Pancreas (tissue), 10 donors: ENCODE measurements around the gene EFCAB14. TPM values are rescaled to one million over a fixed set of nuclear protein-coding genes. Genes with fewer than 3 reads are reported as not detected.
A peak's percentile ranks its signal among the peaks of the same experiment; 100 is the strongest.

Source experiments
- ATAC-seq, 4 donors: fragments of 200-7000 bp; cut with Tn5 transposase; one replicate each; pipeline versions ENCODE4 v1.8.0 to v1.9.1; 2020; ENCODE audit warnings: mild to moderate bottlenecking in 4 of 4, moderate library complexity in 4 of 4
- DNase-seq, 6 donors: peaks; one replicate each; pipeline ENCODE4 v3.0.0-alpha.2; 2020
- FAIRE-seq: peaks from 2 replicates; lab custom pipeline; 2012; peaks lifted over from hg19 to GRCh38; lab: Jason Lieb, UNC
- H3K27ac ChIP-seq, 4 donors: fragments of 200-600 bp; sonication (generic); 1 replicate in 3 of 4; 2 replicates in 1 of 4; pipeline versions ENCODE4 v1.5.0 to v1.8.0; 2020
- H3K27me3 ChIP-seq, 4 donors: fragments of 200-600 bp; one replicate each; pipeline ENCODE4 v1.8.0; 2021
- H3K36me3 ChIP-seq, 3 donors: fragments of 200-600 bp; sonication (generic) in 1 of 3; one replicate each; pipeline versions ENCODE4 v1.5.0 to v1.8.0; 2020 to 2021
- H3K4me1 ChIP-seq, 3 donors: fragments of 200-600 bp; one replicate each; pipeline ENCODE4 v1.8.0; 2021
- H3K4me3 ChIP-seq, 4 donors: fragments of 200-600 bp; sonication (generic) in 2 of 4; one replicate each; pipeline versions ENCODE4 v1.5.0 to v1.8.0; 2020 to 2021
- H3K9me3 ChIP-seq, 4 donors: fragments of 200-600 bp; one replicate each; pipeline ENCODE4 v1.8.0; 2021
- CTCF ChIP-seq, 4 donors: fragments of 200-600 bp; sonication (generic) in 3 of 4; IDR thresholded peaks; one replicate each; pipeline versions ENCODE4 v1.5.0 to v1.8.0; 2021; ENCODE audit warnings: antibody characterized with exemption in 4 of 4
- WGBS, 2 donors: extraction: QIAGEN DNeasy Blood & Tissue Kit; methylation state at CpG; one replicate each; pipeline ENCODE4 v1.1.7; 2013; 5-methylcytosine and 5-hydroxymethylcytosine counted together
- intact Hi-C, 3 donors: fragments of 100-400 bp; cut with DNase I; formaldehyde crosslinking; loops; one replicate each; pipeline versions ENCODE4 v1.11.1 to v1.14.2; 2022
- polyA plus RNA-seq, 2 donors: library from polyadenylated mRNA; stranded (reverse); fragments of 200-250 nt; gene quantifications; one replicate each; pipeline ENCODE4 v1.2.3, GENCODE V29; 2013
- total RNA-seq, 6 donors: library from RNA; stranded (reverse); fragmentation: NEBNext Ultra II Directional in 4 of 6; extraction: Animal tissue kit (Norgen Biotek cat#: 25700) in 4 of 6; gene quantifications; one replicate each; pipeline versions ENCODE4 v1.2.1 to v1.2.4, GENCODE V29; 2021 to 2023
- donor health status: healthy with polysubstance abuse.
- donor health status: DM: no; HTN: no; CAD: no; lungs with moderate emphysema.
- donor health status: DM: no; HTN: no; CAD: no.
- donor health status: control.
- donor health status: control.
- donor health status: Bipolar disorder and iron deficiency.
- donor health status: DM: yes; HTN: yes; CAD: no.
- donor health status: DM: no; HTN: no; CAD: no.
- donor health status: DM: no; HTN: no; CAD: no.
- donor health status: DM: yes; HTN: yes; CAD: no.

Gene EFCAB14
- total and polyA plus RNA-seq, 8 donors, result 8.4 to 55.2 (median 28.7) TPM

GRCh38 chr1:46761740-46762139, 42.8 kb upstream of the EFCAB14 start:
- no peak overlapping the region for H3K27ac ChIP-seq
- DNase-seq, result no peak
- FAIRE-seq, result no peak
- H3K9me3 ChIP-seq, result no peaks in the 10 kb centered on the region
- no peak overlapping the region for H3K4me3 ChIP-seq
- no peaks in the 10 kb centered on the region for H3K36me3 ChIP-seq
- no peak for ATAC-seq
- H3K27me3 ChIP-seq, result no peaks in the 10 kb centered on the region
- intact Hi-C loops, result no loop called here
- peaks cover 7 to 15% (median 10%) of the 10 kb centered on the region in 3 donors for H3K4me1 ChIP-seq
- no peak for TF ChIP-seq CTCF (IDR thresholded peaks at IDR 0.05)

- no peak for DNase-seq
- intact Hi-C loops, result no loop called here
- TF ChIP-seq CTCF (IDR thresholded peaks at IDR 0.05), result no peak
- Histone ChIP-seq H3K4me3 (no peak overlapping the region), H3K27me3 (no peaks in the 10 kb centered on the region), H3K36me3 (no peaks in the 10 kb centered on the region), H3K27ac (no peak overlapping the region), H3K9me3 (no peaks in the 10 kb centered on the region), H3K4me1 (peaks cover 7 to 15% (median 10%) of the 10 kb centered on the region in 3 donors)
- FAIRE-seq, result no peak
- no peak for ATAC-seq
- 78 to 80% methylated on average over 2 of the region's 2 CpGs for WGBS, 2 donors
Measured at GRCh38 chr1:46760558-46761166, 41.7 kb upstream of the EFCAB14 start.

GRCh38 chr1:46757956-46758528, 39.1 kb upstream of the EFCAB14 start:
- ATAC-seq, result no peak
- no peaks in the 10 kb centered on the region for H3K9me3 ChIP-seq
- peak overlapping the region; percentile 35 to 74 (median 54) for H3K27ac ChIP-seq
- H3K4me1 ChIP-seq, result peaks cover 7 to 15% (median 10%) of the 10 kb centered on the region in 3 donors
- DNase-seq, result no peak
- no peak for TF ChIP-seq CTCF (IDR thresholded peaks at IDR 0.05)
- H3K4me3 ChIP-seq, result no peak overlapping the region
- H3K36me3 ChIP-seq, result no peaks in the 10 kb centered on the region
- H3K27me3 ChIP-seq, result no peaks in the 10 kb centered on the region
- FAIRE-seq, result no peak
- intact Hi-C loops, result no loop called here

GRCh38 chr1:46757247-46757955, 38.5 kb upstream of the EFCAB14 start:
- 28% methylated on average over 6 of the region's 6 CpGs for WGBS, 2 donors
- H3K4me3 ChIP-seq, result no peak overlapping the region
- H3K9me3 ChIP-seq, result no peaks in the 10 kb centered on the region
- H3K36me3 ChIP-seq, result no peaks in the 10 kb centered on the region
- ATAC-seq (peak; percentile 78 to 89 (median 86)), DNase-seq (peak in 5 of 6 donors; percentile 38 to 67 (median 55)), FAIRE-seq (no peak)
- TF ChIP-seq CTCF (IDR thresholded peaks at IDR 0.05), result no peak
- H3K4me1 ChIP-seq, result peaks cover 7 to 15% (median 10%) of the 10 kb centered on the region in 3 donors
- no peaks in the 10 kb centered on the region for H3K27me3 ChIP-seq
- intact Hi-C loops, result no loop called here
- peak overlapping the region; percentile 35 to 74 (median 54) for H3K27ac ChIP-seq
